ENCODE data around the gene FTCDNL1.

Gene FTCDNL1

DNA sequence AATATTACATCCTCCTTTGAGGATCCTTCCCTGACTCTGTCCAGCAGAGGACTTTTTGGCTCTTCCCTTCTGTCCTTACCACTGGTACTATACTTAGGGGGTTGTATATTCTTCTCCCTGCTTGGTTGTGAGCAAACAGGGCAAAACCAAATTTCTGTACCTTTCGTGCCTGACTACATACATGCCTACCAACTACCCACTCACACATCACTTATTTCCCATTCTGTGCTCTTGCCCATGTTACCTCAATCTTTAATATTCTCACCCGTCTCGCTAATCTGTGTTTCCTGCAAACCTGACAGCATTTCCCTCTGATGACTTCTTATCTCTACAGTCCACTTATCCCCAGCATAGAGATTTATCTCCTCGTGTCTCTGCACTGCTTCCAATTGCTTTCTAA, 58.6 kb downstream of the FTCDNL1 start:
- Histone ChIP-seq H3K36me3 (ENCODE audit: insufficient read depth, low read length) (no peaks in the 10 kb centered on the region), H3K79me2 (ENCODE audit: insufficient read depth, low read length) (no peaks in the 10 kb centered on the region), H3K4me3 (ENCODE audit: low read depth in 1 of 2, low read length in 2 of 2) (no peak overlapping the region), H3K27ac (ENCODE audit: low read length) (no peak overlapping the region), H3K4me1 (ENCODE audit: insufficient read depth, low read length) (no peaks in the 10 kb centered on the region), H3K27me3 (ENCODE audit: insufficient read depth, low read length, poor library complexity) (no peaks in the 10 kb centered on the region), H3K9ac (ENCODE audit: low read depth, low read length) (no peak overlapping the region), H2AFZ (ENCODE audit: low read depth, low read length) (no peak overlapping the region), H4K20me1 (ENCODE audit: insufficient read depth, low read length) (no peaks in the 10 kb centered on the region), H3K4me2 (ENCODE audit: insufficient read depth, low read length) (no peak overlapping the region), H3K9me3 (ENCODE audit: insufficient read depth, low read length, severe bottlenecking) (no peaks in the 10 kb centered on the region)
- ATAC-seq (ENCODE audit: insufficient read depth, low read depth) (no peak), DNase-seq (no peak)
- no peak for TF ChIP-seq EZH2 (IDR thresholded peaks at IDR 0.05; ENCODE audit: borderline replicate concordance, low read depth, low read length, severe bottlenecking)
- TF ChIP-seq, protein P1, sequence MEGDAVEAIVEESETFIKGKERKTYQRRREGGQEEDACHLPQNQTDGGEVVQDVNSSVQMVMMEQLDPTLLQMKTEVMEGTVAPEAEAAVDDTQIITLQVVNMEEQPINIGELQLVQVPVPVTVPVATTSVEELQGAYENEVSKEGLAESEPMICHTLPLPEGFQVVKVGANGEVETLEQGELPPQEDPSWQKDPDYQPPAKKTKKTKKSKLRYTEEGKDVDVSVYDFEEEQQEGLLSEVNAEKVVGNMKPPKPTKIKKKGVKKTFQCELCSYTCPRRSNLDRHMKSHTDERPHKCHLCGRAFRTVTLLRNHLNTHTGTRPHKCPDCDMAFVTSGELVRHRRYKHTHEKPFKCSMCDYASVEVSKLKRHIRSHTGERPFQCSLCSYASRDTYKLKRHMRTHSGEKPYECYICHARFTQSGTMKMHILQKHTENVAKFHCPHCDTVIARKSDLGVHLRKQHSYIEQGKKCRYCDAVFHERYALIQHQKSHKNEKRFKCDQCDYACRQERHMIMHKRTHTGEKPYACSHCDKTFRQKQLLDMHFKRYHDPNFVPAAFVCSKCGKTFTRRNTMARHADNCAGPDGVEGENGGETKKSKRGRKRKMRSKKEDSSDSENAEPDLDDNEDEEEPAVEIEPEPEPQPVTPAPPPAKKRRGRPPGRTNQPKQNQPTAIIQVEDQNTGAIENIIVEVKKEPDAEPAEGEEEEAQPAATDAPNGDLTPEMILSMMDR (IDR thresholded peaks at IDR 0.05; ENCODE audit: borderline replicate concordance, extremely low read depth, low read length, poor library complexity, severe bottlenecking), result no peak

DNA sequence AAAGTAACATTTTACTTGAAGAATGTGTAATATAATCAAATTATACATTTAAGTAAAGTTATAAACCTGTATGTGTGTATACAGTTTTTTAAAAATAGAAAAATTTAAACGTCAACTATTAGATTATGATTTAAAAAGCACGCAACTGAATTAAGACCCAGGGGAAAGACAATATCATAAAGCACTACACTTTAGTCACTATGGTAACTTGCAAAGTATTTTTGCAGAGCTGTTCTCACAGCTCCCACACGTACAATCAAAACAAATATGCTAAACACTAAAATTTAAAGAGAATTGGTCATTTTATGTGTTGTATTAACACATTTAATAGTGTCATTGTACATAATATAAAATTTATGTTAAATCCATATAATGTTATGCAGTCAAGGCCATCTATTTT, 59.7 kb downstream of the FTCDNL1 start:
- Histone ChIP-seq H3K4me2 (ENCODE audit: insufficient read depth, low read length) (no peak overlapping the region), H3K79me2 (ENCODE audit: insufficient read depth, low read length) (no peaks in the 10 kb centered on the region), H4K20me1 (ENCODE audit: insufficient read depth, low read length) (no peaks in the 10 kb centered on the region), H3K4me3 (ENCODE audit: low read depth in 1 of 2, low read length in 2 of 2) (no peak overlapping the region), H3K27ac (ENCODE audit: low read length) (no peak overlapping the region), H3K9ac (ENCODE audit: low read depth, low read length) (no peak overlapping the region), H3K36me3 (ENCODE audit: insufficient read depth, low read length) (no peaks in the 10 kb centered on the region), H3K27me3 (ENCODE audit: insufficient read depth, low read length, poor library complexity) (no peaks in the 10 kb centered on the region), H3K9me3 (ENCODE audit: insufficient read depth, low read length, severe bottlenecking) (no peaks in the 10 kb centered on the region), H3K4me1 (ENCODE audit: insufficient read depth, low read length) (no peaks in the 10 kb centered on the region), H2AFZ (ENCODE audit: low read depth, low read length) (no peak overlapping the region)
- DNase-seq, result no peak
- no peak for ATAC-seq (ENCODE audit: insufficient read depth, low read depth)
- no peak for TF ChIP-seq EZH2 (IDR thresholded peaks at IDR 0.05; ENCODE audit: borderline replicate concordance, low read depth, low read length, severe bottlenecking)
- TF ChIP-seq, protein P1 (IDR thresholded peaks at IDR 0.05; ENCODE audit: borderline replicate concordance, extremely low read depth, low read length, poor library complexity, severe bottlenecking), result no peak

DNA sequence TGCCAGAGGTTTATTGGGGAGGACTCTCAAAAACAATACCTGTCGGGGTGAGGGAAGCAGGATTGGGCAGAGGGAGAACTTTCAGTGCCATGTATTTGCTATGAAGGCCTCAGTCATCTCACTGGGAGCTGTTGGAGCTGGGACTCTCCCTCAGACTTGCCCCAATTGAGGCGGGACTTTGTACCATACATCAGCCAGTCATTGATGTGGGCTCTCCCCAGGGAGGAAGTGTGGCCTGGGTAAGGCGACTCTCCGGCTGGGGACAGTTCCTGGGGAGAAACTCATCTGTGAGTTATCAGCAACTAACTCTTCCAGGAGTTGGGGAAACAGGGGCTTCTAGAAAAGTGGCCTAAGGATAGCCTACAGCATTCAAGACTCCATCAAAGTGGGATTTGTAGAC, 66.5 kb downstream of the FTCDNL1 start:
- Histone ChIP-seq H3K9me3 (ENCODE audit: insufficient read depth, low read length, severe bottlenecking) (no peaks in the 10 kb centered on the region), H3K36me3 (ENCODE audit: insufficient read depth, low read length) (no peaks in the 10 kb centered on the region), H3K4me2 (ENCODE audit: insufficient read depth, low read length) (no peak overlapping the region), H3K27me3 (ENCODE audit: insufficient read depth, low read length, poor library complexity) (no peaks in the 10 kb centered on the region), H4K20me1 (ENCODE audit: insufficient read depth, low read length) (no peaks in the 10 kb centered on the region), H3K27ac (ENCODE audit: low read length) (no peak overlapping the region), H3K9ac (ENCODE audit: low read depth, low read length) (no peak overlapping the region), H3K79me2 (ENCODE audit: insufficient read depth, low read length) (no peaks in the 10 kb centered on the region), H2AFZ (ENCODE audit: low read depth, low read length) (no peak overlapping the region), H3K4me1 (ENCODE audit: insufficient read depth, low read length) (no peaks in the 10 kb centered on the region), H3K4me3 (ENCODE audit: low read depth in 1 of 2, low read length in 2 of 2) (no peak overlapping the region)
- DNase-seq, result no peak
- no peak for TF ChIP-seq EZH2 (IDR thresholded peaks at IDR 0.05; ENCODE audit: borderline replicate concordance, low read depth, low read length, severe bottlenecking)
- TF ChIP-seq, protein P1 (IDR thresholded peaks at IDR 0.05; ENCODE audit: borderline replicate concordance, extremely low read depth, low read length, poor library complexity, severe bottlenecking), result no peak
- no peak for ATAC-seq (ENCODE audit: insufficient read depth, low read depth)

DNA sequence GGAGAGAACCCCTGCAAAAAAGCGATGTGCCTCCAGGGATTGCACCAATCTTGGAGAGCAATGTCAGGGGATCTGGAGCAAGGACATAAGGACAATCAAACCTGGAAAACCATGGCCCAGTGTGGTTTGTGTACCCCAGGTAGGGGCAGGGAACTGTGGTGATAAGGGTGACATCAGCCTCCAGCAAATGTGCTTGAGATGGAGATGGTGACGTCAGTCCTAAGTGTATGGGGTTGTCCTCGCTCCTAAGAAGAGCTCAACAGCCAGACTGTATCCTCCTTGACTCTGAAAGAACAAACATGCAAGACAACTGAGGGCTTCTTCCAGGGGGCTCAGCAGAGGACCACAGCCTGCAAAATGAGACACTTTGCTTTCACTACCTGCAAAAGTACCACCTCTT, 71.4 kb downstream of the FTCDNL1 start:
- Histone ChIP-seq H3K4me2 (ENCODE audit: insufficient read depth, low read length) (no peak overlapping the region), H4K20me1 (ENCODE audit: insufficient read depth, low read length) (no peaks in the 10 kb centered on the region), H3K9ac (ENCODE audit: low read depth, low read length) (no peak overlapping the region), H3K79me2 (ENCODE audit: insufficient read depth, low read length) (no peaks in the 10 kb centered on the region), H3K27ac (ENCODE audit: low read length) (no peak overlapping the region), H2AFZ (ENCODE audit: low read depth, low read length) (no peak overlapping the region), H3K27me3 (ENCODE audit: insufficient read depth, low read length, poor library complexity) (no peaks in the 10 kb centered on the region), H3K9me3 (ENCODE audit: insufficient read depth, low read length, severe bottlenecking) (no peaks in the 10 kb centered on the region), H3K36me3 (ENCODE audit: insufficient read depth, low read length) (no peaks in the 10 kb centered on the region), H3K4me3 (ENCODE audit: low read depth in 1 of 2, low read length in 2 of 2) (no peak overlapping the region), H3K4me1 (ENCODE audit: insufficient read depth, low read length) (no peaks in the 10 kb centered on the region)
- TF ChIP-seq, protein P1 (IDR thresholded peaks at IDR 0.05; ENCODE audit: borderline replicate concordance, extremely low read depth, low read length, poor library complexity, severe bottlenecking), result no peak
- TF ChIP-seq EZH2 (IDR thresholded peaks at IDR 0.05; ENCODE audit: borderline replicate concordance, low read depth, low read length, severe bottlenecking), result no peak
- DNase-seq, result no peak
- ATAC-seq (ENCODE audit: insufficient read depth, low read depth), result no peak

Measured in DND-41 (cell line).